Heart left ventricle (tissue), 13 donors: ENCODE results near the gene NFATC2.

ENCODE experiments used
- POLR2A ChIP-seq, 2 donors: fragments of 450-650 bp; IDR thresholded peaks; one replicate each; pipeline ENCODE4 v1.6.1; 2017; ENCODE audit warnings: antibody characterized with exemption in 2 of 2, mild to moderate bottlenecking in 2 of 2, moderate library complexity in 2 of 2
- TF ChIP-seq, protein P1 (sequence below), 12 donors: fragments of 200-600 bp; sonication (generic) in 4 of 12; IDR thresholded peaks; one replicate each; pipeline versions ENCODE4 v1.5.0 to v1.8.0; 2018 to 2022; ENCODE audit warnings: antibody characterized with exemption in 12 of 12, mild to moderate bottlenecking in 5 of 12
- donor health status: ischemic (EF 13 %, LVEDD 7.1; RV severe dilation, severe dysfunction).
- donor health status: DM: no; HTN: yes; CAD: no.
- donor health status: DM: no; HTN: no; CAD: no.
- donor health status: ischemic (EF 25% LVEDD 6.9; RV normal size, moderate dysfunction).
- donor health status: ischemic (EF 25% LVEDD 5.7; RV mildly dilated, moderate dysfunction).
- donor health status: ischemic (EF 35%, LVEDD 5.7; RV mildly dilated, moderate dysfunction).
- donor health status: nonischemic (EF 11% LVEDD 7.7; RV severe dilation, severe dysfunction).
- donor health status: DM: yes; HTN: yes; CAD: no.
- donor health status: PGD.
- donor health status: ischemic (EF 29% LVEDD 5.4; RV normal size, mild dysfunction).
- donor health status: nonischemic (EF 23%, LVEDD 6.1; RV moderate dilation, normal function).

- TF ChIP-seq POLR2A (IDR thresholded peaks at IDR 0.05): no peak
- TF ChIP-seq, protein P1, sequence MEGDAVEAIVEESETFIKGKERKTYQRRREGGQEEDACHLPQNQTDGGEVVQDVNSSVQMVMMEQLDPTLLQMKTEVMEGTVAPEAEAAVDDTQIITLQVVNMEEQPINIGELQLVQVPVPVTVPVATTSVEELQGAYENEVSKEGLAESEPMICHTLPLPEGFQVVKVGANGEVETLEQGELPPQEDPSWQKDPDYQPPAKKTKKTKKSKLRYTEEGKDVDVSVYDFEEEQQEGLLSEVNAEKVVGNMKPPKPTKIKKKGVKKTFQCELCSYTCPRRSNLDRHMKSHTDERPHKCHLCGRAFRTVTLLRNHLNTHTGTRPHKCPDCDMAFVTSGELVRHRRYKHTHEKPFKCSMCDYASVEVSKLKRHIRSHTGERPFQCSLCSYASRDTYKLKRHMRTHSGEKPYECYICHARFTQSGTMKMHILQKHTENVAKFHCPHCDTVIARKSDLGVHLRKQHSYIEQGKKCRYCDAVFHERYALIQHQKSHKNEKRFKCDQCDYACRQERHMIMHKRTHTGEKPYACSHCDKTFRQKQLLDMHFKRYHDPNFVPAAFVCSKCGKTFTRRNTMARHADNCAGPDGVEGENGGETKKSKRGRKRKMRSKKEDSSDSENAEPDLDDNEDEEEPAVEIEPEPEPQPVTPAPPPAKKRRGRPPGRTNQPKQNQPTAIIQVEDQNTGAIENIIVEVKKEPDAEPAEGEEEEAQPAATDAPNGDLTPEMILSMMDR (IDR thresholded peaks at IDR 0.05): no peak
These were observed at the start of gene NFATC2 for GRCh38 chr20:51542571-51543421.
